HG03565 (cell line): ENCODE measurements around the gene CDH15.
"Not testable (repeated sequence)": the region's sequence is repeated elsewhere in the genome, so short reads cannot be mapped to it uniquely, and the experiment has no call there.

Experiments used
- ATAC-seq: cut with Tn5 transposase; IDR thresholded peaks from one replicate; pipeline ENCODE4 v1.9.1; 2021; ENCODE audit warnings: mild to moderate bottlenecking, moderate library complexity; ENCODE audit not compliant: unreplicated experiment

CDH15 gene

DNA sequence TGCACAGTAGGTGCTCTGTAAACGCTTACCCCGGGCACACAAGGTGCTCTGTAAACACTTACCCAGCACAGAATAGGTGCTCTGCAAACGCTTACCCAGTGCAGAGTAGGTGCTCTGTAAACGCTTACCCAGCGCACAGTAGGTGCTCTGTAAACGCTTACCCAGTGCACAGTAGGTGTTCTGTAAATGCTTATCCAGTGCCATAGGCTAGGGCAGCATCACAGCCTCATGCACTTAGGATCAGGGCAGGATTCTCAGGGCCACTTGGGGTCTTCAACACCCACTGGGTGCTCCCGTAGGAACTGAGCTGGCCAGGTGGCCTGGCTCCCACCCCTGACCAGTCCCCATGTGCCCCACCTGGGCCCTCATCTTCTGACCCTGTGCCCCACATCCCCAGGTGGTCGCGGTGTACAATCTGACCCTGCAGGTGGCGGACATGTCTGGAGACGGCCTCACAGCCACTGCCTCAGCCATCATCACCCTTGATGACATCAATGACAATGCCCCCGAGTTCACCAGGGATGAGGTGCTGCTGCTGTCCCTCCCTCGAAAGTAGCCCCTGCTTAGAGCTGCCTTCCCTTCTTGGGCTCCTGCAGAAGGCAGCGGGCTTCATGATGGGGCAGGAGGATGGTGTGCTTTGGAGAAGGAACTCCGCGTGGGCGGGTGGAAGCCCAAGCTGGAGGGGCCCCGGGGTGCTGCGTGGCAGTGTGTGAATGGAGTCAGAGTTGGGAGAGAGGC, 15.7 kb downstream of the CDH15 start:
- ATAC-seq, result no peak

DNA sequence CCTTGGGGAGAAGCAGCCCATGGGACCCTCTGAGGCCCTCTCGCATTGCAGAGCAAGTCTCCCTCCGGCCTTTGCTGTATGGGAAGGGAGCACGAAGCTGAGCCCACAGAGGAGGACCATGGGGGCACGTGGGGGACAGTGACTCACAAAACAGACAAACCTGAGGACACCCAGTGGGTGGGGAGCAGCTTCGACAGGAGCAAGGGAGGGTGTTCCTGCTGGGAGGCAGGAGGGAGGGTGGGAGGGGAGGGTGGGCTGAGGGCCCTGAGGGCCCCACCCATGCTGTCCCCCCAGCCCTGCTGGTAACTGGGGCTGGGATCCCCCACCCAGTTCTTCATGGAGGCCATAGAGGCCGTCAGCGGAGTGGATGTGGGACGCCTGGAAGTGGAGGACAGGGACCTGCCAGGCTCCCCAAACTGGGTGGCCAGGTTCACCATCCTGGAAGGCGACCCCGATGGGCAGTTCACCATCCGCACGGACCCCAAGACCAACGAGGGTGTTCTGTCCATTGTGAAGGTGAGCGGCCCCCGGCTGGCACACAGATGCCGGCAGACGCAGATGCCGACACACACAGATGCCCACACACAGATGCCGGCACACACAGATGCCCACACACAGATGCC, 16.3 kb downstream of the CDH15 start:
- ATAC-seq, result no peak

DNA sequence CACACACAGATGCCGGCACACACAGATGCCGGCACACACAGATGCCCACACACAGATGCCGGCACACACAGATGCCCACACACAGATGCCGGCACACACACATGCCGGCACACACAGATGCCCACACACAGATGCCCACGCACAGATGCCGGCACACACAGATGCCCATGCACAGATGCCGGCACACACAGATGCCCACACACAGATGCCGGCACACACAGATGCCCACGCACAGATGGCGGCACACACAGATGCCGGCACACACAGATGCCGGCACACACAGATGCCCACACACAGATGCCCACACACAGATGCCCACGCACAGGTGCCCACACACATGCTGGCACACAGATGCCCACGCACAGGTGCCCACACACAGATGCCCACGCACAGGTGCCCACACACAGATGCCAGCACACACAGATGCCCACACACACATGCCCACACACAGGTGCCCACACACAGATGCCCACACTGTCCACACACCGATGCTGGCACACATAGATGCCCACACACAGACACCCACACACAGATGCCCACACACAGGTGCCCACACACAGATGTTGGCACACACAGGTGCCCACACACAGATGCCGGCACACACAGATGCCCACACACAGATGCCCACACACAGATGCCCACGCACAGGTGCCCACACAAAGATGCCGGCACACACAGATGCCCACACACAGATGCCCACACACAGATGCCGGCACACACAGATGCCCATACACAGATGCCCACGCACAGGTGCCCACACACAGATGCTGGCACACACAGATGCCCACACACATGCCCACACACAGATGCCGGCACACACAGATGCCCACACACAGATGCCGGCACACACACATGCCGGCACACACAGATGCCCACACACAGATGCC, 17.2 kb downstream of the CDH15 start:
- ATAC-seq, result not testable (repeated sequence)

DNA sequence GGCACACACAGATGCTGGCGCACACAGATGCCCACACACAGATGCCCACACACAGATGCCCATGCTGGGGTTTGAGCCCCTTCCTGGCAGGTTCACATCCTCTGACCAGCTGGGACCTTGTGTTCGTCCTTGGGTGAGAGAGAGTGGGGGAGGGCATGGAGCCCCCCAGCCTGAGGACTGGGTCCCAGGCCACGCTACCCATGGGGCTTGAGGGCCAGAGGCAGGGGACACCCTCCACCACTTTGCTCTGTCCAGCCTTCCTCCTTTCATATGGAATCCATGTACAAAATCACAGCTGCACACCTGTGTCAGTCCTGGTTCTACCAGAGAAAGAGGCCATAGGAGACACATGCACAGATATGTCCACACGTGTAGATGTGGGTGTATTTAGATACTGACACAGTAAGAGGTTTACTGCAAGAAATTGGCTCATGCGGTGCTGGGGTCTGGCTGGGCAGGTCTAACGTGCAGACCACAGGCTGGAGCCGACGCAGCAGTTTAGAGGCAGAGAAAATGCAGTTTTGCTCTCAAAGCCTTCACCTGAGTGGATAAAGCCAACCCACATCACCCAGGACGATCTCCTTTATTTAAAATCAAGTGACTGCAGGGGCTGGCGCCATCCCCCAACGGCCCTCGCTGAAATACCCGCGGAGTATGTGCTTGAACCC, 17.9 kb downstream of the CDH15 start:
- no peak for ATAC-seq

DNA sequence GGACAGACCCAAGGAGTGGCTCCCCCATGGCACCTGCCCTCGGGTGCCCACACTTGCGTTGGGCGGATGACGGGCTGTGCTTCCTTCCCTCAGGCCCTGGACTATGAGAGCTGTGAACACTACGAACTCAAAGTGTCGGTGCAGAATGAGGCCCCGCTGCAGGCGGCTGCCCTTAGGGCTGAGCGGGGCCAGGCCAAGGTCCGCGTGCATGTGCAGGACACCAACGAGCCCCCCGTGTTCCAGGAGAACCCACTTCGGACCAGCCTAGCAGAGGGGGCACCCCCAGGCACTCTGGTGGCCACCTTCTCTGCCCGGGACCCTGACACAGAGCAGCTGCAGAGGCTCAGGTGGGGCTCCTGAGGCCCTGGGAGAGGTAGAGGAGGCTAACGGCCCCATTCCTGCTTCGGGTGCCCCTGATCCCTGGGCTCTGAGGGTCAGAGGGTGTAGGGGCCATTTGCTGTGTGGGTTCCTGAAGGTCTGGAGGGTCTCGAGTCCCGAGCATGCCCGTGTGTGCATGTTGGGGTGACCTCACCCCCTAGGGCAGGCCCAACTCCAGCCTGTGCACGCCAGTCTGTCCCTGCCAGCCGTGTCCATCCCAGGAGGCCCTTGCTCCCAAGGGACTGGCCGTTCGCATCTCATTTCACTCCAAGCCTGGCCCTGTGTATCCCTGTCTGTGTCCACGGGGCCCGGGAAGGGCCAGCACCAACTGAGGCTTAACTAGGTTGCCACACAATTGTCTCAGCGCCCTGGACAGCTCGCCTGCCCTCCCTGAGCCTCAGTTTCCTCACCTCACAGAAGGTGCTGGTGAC, 18.8 kb downstream of the CDH15 start:
- ATAC-seq, result no peak

DNA sequence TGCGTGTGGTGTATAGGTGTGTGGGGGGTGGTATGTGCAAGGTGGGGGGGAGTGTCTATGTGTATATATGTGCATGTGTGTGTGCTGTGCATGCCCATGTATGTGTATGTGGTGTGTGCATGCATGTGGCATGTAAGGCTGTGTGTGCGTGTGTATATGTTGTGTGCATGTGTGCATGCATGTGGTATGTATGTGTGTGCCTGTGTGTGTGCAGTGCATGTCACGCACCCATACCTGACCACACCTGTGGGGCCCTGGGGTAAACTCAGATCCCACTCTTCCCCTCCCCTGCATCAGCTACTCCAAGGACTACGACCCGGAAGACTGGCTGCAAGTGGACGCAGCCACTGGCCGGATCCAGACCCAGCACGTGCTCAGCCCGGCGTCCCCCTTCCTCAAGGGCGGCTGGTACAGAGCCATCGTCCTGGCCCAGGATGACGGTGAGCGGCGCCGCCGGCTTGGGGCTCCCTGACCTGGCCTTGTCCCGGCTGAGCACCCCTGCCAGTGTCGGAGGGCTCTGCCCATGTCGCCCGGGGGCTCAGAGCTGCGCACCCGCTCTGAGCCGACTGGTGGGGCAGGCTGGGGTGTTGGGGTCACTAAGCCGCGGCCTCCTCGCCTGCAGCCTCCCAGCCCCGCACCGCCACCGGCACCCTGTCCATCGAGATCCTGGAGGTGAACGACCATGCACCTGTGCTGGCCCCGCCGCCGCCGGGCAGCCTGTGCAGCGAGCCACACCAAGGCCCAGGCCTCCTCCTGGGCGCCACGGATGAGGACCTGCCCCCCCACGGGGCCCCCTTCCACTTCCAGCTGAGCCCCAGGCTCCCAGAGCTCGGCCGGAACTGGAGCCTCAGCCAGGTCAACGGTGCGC, 19.7 kb downstream of the CDH15 start:
- ATAC-seq, result no peak

DNA sequence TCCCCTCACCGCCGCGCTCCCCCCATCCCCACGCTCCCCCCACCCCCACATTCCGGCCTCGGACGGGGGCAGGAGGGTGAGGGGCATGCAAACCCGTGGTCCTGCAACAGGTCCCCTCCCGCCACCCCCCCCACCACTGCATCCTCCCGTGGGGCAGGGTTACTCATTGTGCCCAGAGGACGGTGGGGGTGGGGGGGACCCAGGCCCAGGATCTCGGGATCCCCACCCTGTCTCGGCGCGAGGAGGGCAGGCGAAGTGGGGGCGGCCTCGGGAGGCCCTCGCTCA, 20.3 kb downstream of the CDH15 start:
- ATAC-seq, result no peak

DNA sequence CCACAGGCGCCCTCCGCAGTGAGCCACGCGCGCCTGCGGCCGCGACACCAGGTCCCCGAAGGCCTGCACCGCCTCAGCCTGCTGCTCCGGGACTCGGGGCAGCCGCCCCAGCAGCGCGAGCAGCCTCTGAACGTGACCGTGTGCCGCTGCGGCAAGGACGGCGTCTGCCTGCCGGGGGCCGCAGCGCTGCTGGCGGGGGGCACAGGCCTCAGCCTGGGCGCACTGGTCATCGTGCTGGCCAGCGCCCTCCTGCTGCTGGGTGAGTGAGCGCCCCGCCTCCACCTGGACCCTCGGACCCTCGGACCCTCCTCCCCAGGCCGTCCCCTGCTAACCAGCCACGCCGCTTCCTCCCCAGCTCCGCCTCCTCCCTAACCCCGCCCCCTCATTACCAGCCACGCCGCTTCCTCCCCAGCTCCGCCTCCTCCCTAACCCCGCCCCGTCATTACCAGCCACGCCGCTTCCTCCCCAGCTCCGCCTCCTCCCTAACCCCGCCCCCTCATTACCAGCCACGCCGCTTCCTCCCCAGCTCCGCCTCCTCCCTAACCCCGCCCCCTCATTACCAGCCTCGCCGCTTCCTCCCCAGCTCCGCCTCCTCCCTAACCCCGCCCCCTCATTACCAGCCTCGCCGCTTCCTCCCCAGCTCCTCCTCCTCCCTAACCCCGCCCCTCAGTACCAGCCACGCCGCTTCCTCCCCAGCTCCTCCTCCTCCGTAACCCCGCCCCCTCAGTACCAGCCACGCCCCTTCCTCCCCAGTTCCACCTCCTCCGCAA, 20.8 kb downstream of the CDH15 start:
- ATAC-seq, result not testable (repeated sequence)

DNA sequence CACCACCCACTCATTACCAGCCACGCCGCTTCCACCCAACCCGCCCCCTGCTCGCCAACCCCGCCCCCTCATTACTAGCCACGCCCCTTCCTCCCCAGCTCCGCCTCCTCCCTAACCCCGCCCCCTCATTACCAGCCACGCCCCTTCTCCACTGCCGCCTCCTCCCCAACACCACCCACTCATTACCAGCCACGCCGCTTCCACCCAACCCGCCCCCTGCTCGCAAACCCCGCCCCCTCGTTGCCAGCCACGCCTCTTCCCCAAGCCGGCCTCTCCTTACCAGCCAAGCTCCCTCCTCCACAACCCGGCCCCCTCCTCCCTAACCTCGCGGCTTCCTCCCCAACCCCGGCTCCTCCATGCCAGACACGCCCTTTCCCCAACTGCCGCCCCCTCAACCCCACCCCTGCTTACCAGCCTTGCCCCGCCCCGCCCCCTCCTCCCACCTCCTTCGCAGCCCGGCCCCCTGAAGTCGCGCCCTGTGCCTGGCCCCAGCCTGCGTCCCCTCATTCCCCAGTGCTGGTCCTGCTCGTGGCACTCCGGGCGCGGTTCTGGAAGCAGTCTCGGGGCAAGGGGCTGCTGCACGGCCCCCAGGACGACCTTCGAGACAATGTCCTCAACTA, 21.5 kb downstream of the CDH15 start:
- no peak for ATAC-seq

DNA sequence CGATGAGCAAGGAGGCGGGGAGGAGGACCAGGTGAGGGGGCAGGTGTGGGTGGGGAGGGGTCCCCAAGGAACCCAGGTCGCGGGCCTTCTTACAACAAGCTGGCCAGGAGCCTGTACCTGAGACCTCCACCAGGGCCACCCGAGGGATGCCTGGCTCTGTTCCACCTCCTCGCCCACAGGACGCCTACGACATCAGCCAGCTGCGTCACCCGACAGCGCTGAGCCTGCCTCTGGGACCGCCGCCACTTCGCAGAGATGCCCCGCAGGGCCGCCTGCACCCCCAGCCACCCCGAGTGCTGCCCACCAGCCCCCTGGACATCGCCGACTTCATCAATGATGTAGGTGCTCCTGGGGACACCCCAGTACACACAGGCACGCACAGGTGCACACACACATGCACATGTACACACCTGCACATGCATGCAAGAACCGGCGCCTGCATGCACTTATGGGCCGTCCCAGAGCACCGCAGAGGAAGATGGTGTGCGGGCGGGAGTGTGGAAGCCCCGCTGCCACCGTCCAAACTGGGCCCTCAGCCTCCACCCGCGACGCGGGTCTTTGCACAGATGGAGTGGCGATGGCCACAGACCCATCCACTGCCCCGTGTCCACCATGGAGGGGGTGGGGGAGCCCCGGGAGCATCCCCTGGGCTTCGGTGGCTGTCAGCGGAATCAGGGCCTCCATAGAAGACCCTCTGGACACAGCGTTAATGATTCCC, 22.2 kb downstream of the CDH15 start:
- ATAC-seq, result no peak

DNA sequence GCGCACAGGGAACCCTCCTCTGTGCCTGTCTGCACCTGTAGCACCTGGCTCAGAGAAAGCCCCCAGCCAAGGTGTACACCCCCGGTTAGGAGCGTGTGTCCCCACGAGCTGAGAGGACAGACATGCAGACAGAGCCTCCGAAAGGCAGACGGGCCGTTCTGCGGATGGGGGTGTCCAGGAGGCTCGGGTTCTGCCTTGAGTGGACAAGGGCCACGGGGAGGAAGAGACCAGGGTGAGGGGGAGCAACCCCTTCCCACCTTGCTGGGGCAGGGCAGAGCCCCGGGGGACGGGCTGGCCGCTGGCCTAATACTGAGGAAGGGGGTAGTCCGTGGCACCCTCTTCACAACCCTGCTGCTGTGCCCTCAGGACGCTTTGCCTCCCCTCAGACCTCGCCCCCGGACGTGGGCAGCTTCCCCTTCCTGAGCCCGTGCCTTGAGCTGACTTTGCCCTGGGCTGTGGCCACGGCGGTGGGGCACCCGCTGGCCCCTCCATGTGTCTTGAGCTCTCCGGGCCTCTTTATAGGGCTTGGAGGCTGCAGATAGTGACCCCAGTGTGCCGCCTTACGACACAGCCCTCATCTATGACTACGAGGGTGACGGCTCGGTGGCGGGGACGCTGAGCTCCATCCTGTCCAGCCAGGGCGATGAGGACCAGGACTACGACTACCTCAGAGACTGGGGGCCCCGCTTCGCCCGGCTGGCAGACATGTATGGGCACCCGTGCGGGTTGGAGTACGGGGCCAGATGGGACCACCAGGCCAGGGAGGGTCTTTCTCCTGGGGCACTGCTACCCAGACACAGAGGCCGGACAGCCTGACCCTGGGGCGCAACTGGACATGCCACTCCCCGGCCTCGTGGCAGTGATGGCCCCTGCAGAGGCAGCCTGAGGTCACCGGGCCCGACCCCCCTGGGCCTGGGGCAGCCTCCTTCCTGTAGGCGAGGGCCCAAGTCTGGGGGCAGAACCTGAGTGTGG, 23.1 kb downstream of the CDH15 start:
- no peak for ATAC-seq

DNA sequence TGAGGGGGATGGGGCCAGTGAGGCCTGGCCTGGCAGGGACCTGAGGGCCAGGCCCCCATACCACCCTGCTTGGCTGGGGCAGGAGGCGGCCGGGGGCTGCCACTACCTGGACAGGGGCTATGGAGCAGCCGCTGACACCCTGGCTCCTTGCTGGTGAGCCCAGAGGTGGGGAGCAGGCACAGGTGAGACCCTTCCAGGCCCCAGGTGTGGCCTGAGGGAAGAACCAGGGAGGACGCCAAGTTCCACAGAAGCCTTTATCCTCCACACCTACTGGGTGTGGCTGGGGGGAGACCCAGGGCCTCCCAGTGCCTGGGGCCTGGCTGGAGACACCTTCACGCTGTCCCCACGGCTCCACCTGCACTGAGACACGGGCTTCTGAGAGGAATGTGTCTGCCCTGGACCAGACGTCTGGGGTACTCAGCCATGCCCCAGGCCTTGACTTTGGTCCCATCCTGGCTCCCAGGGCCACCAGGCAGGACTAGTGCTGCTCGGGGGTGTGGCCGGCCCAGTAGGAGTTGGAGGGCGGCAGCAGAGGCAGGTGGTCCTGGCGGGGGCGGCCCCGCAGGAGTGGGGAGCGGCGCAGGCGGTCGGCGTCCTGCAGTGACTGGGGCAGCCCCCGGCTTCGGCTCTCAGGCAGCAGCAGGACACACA, 24.1 kb downstream of the CDH15 start:
- no peak for ATAC-seq

DNA sequence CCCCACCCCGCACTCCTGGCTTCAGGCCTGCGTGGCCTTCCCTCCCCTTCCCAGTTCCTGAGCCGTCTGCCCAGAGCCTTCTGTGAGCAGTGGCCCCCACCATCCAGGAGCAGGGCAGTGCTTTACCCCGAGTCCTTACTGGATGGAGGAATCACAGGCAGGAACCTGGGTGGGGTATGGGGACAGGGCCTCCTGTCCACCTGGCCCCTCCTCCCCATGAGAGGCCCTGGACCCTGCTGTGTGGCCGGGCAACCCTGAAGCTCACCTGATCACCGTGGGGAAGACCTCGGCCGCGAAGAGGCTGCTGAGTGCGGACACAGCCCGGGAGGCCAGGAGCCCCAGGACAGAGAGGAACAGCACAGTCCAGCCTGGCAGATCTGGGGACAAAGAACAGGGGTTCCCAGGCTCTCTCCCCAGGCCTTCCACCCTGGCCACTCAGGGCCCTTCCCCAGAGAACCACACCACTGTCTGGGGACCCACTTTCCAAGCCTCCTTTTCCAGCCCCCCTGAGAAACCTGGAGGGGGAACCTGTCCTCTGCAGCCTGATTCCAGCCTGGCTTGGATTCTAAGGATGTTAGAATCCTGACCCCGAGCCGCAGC, 25.6 kb downstream of the CDH15 start:
- ATAC-seq, result no peak

DNA sequence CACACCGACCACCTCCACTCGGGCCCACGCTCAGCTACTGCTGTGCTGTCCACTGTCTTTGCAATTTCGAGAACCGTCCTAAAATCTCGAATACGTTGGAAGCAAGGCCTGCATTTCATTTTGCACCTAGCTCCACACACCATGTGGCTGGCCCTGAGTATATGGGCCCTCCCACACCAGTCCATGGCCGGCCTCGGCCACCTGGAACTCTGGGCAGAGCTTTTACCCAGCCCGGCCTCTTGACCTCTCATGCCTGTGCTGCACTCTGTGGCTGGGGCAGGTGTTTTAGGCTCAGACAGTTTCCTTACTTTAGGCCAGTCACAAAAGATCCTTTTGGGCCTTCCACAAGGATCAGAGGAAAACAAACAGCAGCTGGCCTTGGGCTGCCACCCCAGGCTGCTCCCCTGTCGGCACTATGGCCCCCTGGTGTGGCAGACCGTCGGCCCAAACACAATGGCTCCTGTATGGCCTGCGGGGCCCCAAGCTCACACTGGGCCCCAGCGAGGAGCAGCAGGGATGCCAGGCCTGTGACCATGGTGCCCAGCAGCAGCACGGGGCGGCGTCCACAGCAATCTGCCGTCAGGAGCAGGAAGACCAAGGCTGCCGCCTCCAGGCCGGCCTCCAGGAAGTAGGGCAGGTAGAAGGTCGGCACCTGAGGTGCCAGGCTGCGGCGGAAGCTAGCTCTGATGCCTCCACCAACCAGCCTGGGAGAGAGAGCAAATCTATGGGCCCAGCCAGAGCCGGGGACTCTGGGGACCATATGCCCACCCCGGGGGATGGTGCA, 26.3 kb downstream of the CDH15 start:
- no peak for ATAC-seq
